ENCODE data around the gene RGL4.
"Not testable (repeated sequence)": the region's sequence is repeated elsewhere in the genome, so short reads cannot be mapped to it uniquely, and the experiment has no call there.

The RGL4 gene

DNA sequence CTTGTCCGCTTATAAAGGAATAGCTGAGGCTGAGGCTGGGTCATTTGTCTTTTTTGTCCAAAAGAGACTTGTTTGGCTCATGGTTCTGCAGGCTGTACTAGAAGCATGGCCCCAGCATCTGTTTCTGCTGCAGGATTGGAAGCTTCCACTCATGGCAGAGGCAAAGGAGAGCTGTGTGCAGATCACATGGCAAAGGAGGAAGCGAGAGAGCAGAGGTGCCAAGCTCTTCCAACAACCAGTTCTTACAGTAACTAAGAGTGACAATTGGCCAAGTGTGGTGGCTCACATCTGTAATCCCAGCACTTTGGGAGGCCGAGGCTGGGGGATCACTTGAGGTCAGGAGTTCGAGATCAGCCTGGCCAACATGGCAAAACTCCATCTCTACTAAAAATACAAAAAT is 37.3 kb downstream of the RGL4 start:
- FAIRE-seq; DNase-seq (ENCODE audit: low spot score): not testable (repeated sequence)

DNA sequence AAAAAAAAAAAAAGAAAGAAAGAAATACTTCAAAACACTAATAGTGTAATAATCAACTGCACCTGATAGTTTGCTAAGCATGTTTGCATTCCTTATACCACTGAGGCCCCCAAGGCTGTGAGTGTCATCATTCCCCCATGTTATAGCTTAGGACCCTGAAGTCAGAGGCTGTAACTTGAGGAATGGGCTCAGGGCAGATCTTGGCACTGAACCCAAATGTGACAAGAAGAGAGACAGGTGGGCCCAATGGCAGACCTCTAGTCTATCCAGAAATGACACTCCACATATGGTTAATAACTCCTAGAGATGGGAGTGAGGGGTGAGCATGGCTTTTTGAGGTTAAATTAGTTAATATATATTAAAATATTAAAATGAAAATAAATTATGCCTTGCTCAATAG is 46.9 kb downstream of the RGL4 start:
- DNase-seq (ENCODE audit: low spot score) (no peak), FAIRE-seq (no peak)

DNA sequence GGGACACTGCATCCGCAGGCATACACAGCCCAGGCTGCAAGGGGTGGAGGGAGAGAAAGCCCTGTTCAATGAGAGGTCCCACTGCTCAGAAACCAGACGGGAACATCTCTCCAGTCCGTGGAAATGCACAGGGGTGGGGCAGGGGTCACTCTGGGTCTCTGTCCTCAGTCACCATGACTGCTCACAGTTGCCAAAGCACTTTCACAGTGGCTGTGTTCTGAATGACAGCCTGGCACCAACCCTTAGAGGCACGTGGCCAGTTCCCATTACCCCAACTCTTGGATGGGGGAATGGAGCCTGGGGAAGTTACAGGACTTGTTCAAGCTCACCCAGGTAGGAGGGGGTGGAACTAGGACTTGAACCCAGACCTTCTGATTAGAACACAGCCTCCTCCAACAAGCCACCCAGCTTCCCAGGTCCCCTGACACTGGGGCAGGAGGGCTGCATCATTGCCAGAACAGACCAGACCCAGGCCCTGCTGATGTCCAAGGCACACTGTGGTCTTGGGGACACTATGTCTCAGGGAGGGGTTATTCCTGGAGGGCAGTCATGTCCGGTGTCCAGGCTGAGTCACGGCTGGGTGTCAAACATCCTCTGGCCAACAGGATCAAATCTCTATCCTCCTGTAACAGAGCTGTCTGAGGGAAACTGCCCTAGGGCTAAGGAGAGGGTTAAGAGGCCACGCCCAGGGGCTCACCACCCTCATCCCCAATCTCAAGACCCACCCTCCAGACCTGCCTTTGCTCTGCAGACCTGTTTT is 51.9 kb downstream of the RGL4 start:
- no peak for DNase-seq (ENCODE audit: low spot score)
- peak; percentile 46 for FAIRE-seq

DNA sequence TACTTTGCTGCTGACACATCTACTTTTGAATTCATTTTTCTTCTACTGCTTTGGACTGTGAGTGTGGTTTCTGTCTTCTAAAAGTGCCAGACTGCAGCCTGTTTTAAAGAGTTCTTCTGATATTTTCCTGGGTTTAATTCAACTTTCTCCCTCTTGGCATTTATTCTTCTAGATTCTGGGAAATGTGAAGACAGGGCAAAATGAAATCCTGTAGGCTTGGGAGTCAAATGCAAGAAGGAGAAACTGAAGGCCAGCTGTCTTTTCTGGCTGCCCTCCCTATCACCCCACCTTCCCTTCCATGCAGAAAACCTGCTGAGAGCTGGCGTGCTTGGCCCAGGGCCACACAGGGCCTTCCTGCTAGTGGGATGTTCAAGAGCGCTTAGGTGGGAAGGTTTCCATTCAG is 52.5 kb downstream of the RGL4 start:
- FAIRE-seq (no peak), DNase-seq (ENCODE audit: low spot score) (no peak)

DNA sequence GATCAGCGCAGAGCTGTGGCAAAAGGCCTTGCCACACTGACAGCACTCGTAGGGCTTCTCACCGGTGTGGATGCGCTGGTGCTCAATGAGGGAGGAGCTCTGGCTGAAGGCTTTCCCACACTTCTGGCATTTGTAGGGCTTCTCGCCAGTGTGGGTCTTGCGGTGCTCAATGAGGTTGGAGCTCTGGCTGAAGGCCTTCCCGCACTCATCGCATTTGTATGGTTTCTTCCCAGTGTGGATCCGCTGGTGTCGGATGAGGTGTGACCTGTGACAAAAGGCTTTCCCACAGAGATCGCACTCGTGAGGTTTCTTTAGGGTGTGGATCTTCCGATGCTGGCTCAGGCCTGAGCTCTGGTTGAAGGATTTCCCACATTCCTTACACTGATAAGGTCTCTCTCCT is 53.2 kb downstream of the RGL4 start:
- DNase-seq (ENCODE audit: low spot score) (no peak), FAIRE-seq (no peak)

DNA sequence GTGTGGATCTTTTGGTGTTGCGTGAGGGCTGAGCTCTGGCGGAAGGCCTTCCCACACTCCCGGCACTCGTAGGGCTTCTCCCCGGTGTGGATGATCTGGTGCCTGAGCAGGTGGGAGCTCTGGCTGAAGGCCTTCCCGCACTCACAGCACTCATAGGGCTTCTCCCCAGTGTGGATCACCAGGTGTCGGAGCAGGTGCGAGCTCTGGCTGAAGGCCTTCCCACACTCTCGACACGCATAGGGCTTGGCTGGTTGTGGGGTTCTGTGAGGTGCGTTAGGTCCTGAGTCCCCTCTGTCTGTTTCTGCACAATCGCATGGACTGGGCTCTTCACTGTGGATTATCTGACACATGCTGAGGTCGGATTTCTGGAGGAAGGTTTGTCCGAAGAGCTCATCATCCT is 53.7 kb downstream of the RGL4 start:
- DNase-seq (ENCODE audit: low spot score) (no peak), FAIRE-seq (no peak)

DNA sequence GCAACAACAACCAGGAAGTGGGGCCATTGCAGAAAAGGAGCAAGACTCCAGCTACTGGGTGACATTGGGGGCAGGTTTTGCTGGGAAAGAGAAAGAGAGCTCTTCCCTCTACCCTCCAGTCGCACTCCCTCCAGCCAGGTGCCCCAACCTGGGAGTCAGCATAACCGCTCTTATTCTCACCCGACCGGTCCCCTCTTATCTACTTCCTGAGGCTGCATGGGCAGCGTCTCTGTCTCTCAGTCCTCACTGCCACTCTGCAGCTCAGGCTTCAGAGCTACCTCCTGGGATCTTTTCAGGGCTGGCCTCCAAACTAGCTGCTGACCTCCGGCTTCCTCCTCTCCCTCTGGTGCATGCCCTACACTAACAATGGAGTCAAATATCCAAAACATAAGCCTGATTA is 55.0 kb downstream of the RGL4 start:
- no peak for FAIRE-seq
- no peak for DNase-seq (ENCODE audit: low spot score)
